HCT116 (cell line): ENCODE data around the gene PGPEP1. TPM values are rescaled to one million over a fixed set of nuclear protein-coding genes. Genes with fewer than 3 reads are reported as not detected.
A peak's percentile ranks its signal among the peaks of the same experiment; 100 is the strongest.

Source experiments
- ATAC-seq: fragments of 200-7000 bp; cut with Tn5 transposase; 2 replicates; pipeline ENCODE4 v1.9.1; 2020; ENCODE audit warnings: mild to moderate bottlenecking, moderate library complexity
- BruUV-seq: library from RNA; stranded (reverse); fragments of 400-500 nt; replicated peaks from 2 replicates; lab custom pipeline; 2021; lab: Mats Ljungman, UMichigan
- CTCF ChIA-PET: fragments of 300-600 bp; sonication (Branson Sonifier 250); formaldehyde crosslinking; loops from one replicate; lab custom pipeline; 2021; ENCODE audit warnings: antibody characterized with exemption; lab: Charles Lee
- POLR2A ChIA-PET: fragments of 300-600, 350-600 bp; sonication (Branson Sonifier 250); formaldehyde crosslinking; loops from one replicate; lab custom pipeline; 2021; ENCODE audit warnings: antibody characterized with exemption; lab: Charles Lee
- RAD21 ChIA-PET, 2 experiments: fragments of 300-600 bp; sonication (Branson Sonifier 250); formaldehyde crosslinking; loops; one replicate each; lab custom pipeline; 2023; ENCODE audit warnings: low total read pairs in 2 of 2; ENCODE audit not compliant: uncharacterized antibody in 2 of 2, unreplicated experiment in 2 of 2, low non-redundant PET in 1 of 2; lab: Charles Lee
- DNase-seq: peaks from one replicate; pipeline ENCODE4 v3.0.0-alpha.2; 2010; ENCODE audit warnings: low read depth, low spot score
- H2AFZ ChIP-seq: fragments of 200-600 bp; shearing (Covaris generic), sonication (generic); 2 replicates; pipeline ENCODE4 v1.6.1; 2017; ENCODE audit warnings: low read depth, mixed run types, mixed read lengths, antibody characterized with exemption, low read length; ENCODE audit not compliant: poor library complexity, severe bottlenecking
- H3K27ac ChIP-seq: 2 replicates; pipeline ENCODE4 v1.5.1; 2012; ENCODE audit warnings: low read depth, low read length
- H3K27me3 ChIP-seq: fragments of 200-600 bp; sonication (generic); 2 replicates; pipeline ENCODE4 v1.6.1; 2016; ENCODE audit warnings: mixed run types, low read length, mixed read lengths; ENCODE audit not compliant: insufficient read depth
- H3K36me3 ChIP-seq, 2 experiments: fragments of 200-500 bp in 1 of 2; fragments of 200-600 bp in 1 of 2; sonication (Bioruptor generic) in 1 of 2; sonication (generic) in 1 of 2; 2 replicates each; pipeline versions ENCODE4 v1.5.1 to v1.6.1; 2014 to 2016; ENCODE audit warnings: low read length in 2 of 2, inconsistent platforms in 1 of 2, mixed read lengths in 1 of 2, mixed run types in 1 of 2; ENCODE audit not compliant: insufficient read depth in 2 of 2, control insufficient read depth in 1 of 2
- H3K4me1 ChIP-seq, 2 experiments: fragments of 200-600 bp in 1 of 2; sonication (generic) in 1 of 2; 2 replicates each; pipeline versions ENCODE4 v1.5.1 to v1.6.1; 2012 to 2017; ENCODE audit warnings: low read length in 2 of 2, inconsistent platforms in 1 of 2, mild to moderate bottlenecking in 1 of 2, mixed read lengths in 1 of 2, mixed run types in 1 of 2, moderate library complexity in 1 of 2; ENCODE audit not compliant: insufficient read depth in 2 of 2, control insufficient read depth in 1 of 2
- H3K4me2 ChIP-seq: fragments of 200-600 bp; sonication (generic); 2 replicates; pipeline ENCODE4 v1.6.1; 2017; ENCODE audit warnings: mixed run types, low read length, mixed read lengths
- H3K4me3 ChIP-seq, 2 experiments: fragments of 200-600 bp in 1 of 2; sonication (generic) in 1 of 2; replicated peaks in 1 of 2; 2 replicates each; pipeline ENCODE4 v1.5.1; 2011 to 2016; ENCODE audit warnings: low read length in 2 of 2, control low read depth in 1 of 2, low read depth in 1 of 2, mild to moderate bottlenecking in 1 of 2, mixed read lengths in 1 of 2, mixed run types in 1 of 2
- H3K79me2 ChIP-seq: fragments of 200-600 bp; sonication (generic); 2 replicates; pipeline ENCODE4 v1.6.1; 2017; ENCODE audit warnings: mild to moderate bottlenecking, mixed run types, low read length, moderate library complexity, mixed read lengths; ENCODE audit not compliant: insufficient read depth
- H3K9ac ChIP-seq: fragments of 200-600 bp; sonication (generic); 2 replicates; pipeline ENCODE4 v1.6.1; 2016; ENCODE audit warnings: low read length, mixed read lengths
- H3K9me2 ChIP-seq: fragments of 200-600 bp; sonication (generic), shearing (Covaris generic); 2 replicates; pipeline ENCODE4 v1.6.1; 2017; ENCODE audit warnings: mixed run types, mild to moderate bottlenecking, moderate library complexity; ENCODE audit not compliant: insufficient read depth
- H3K9me3 ChIP-seq, 2 experiments: fragments of 200-500 bp in 1 of 2; fragments of 200-600 bp in 1 of 2; sonication (Bioruptor generic) in 1 of 2; sonication (generic) in 1 of 2; 2 replicates each; pipeline ENCODE4 v1.6.1; 2014 to 2017; ENCODE audit warnings: low read length in 2 of 2, mixed read lengths in 2 of 2, inconsistent platforms in 1 of 2, low read depth in 1 of 2, mild to moderate bottlenecking in 1 of 2, mixed run types in 1 of 2, moderate library complexity in 1 of 2; ENCODE audit not compliant: control insufficient read depth in 1 of 2, insufficient read depth in 1 of 2
- H4K20me1 ChIP-seq: fragments of 200-600 bp; sonication (generic), shearing (Covaris generic); 2 replicates; pipeline ENCODE4 v1.6.1; 2017; ENCODE audit warnings: mixed run types, mild to moderate bottlenecking, moderate library complexity; ENCODE audit not compliant: insufficient read depth
- CTCF ChIP-seq, 3 experiments: fragments of 200-600 bp in 1 of 3; sonication (generic) in 1 of 3; IDR thresholded peaks in 2 of 3; conservative IDR thresholded peaks in 1 of 3; 2 replicates each; pipeline ENCODE4 v1.5.1; 2012 to 2017; ENCODE audit warnings: low read depth in 2 of 3, low read length in 2 of 3, antibody characterized with exemption in 1 of 3, borderline replicate concordance in 1 of 3, control low read depth in 1 of 3, mild to moderate bottlenecking in 1 of 3, mixed read lengths in 1 of 3, mixed run types in 1 of 3, moderate library complexity in 1 of 3; ENCODE audit not compliant: insufficient read depth in 1 of 3
- FOSL1 ChIP-seq: IDR thresholded peaks from 2 replicates; pipeline ENCODE4 v1.6.1; 2012; ENCODE audit warnings: low read depth
- RAD21 ChIP-seq: IDR thresholded peaks from 2 replicates; pipeline ENCODE4 v1.6.1; 2012; ENCODE audit warnings: low read depth, mild to moderate bottlenecking
- REST ChIP-seq: IDR thresholded peaks from 2 replicates; pipeline ENCODE4 v1.6.1; 2012; ENCODE audit warnings: low read depth
- TCF7L2 ChIP-seq: IDR thresholded peaks from 2 replicates; pipeline ENCODE4 v1.7.0; 2011; ENCODE audit warnings: borderline replicate concordance, inconsistent platforms; ENCODE audit not compliant: insufficient read depth, insufficient read length; ENCODE audit errors: extremely low read depth
- intact Hi-C: fragments of 100-400 bp; cut with micrococcal nuclease; formaldehyde crosslinking; loops from 2 replicates; pipeline ENCODE4 v1.10.0; 2022
- total RNA-seq: library from RNA; stranded (reverse); gene quantifications from one replicate; pipeline ENCODE4 v1.2.1, GENCODE V29; 2021; ENCODE audit not compliant: unreplicated experiment

The PGPEP1 gene
- total RNA-seq, 1 experiment from 2014 or later: 30.9 TPM

DNA sequence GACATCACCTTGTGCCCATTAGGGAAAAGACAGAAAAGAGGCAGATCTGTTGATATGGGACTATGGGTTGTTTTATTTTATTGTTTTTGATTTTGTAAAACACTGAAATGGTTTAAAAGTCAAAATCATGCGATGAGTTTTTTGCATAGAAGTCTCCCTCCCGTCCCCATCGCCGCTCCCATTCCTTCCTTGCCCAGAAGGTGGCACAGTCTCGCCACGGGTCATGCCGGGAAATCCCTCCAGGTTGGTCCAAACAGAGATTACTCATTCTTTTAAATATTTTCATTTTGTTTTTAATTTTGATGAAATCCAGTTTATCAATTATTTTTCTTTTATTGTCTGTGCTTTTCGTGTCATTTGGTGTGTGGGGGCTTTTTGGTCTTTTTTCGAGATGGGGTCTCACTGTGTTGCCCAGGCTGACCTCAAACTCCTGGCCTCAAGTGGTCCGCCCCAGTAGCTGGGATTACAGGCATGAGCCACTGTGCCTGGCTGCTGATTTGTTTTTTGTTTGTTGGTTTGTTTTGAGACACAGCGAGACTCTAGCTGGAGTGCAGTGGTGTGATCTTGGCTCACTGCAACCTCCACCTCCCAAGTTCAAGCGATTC, 9.2 kb downstream of the PGPEP1 start:
- no peak overlapping the region for H3K27ac ChIP-seq
- H3K9ac ChIP-seq: no peak overlapping the region
- no peak overlapping the region for H2AFZ ChIP-seq
- ATAC-seq: peak; percentile 83
- intact Hi-C loops: loop anchor here (1.0 to 2.0 kb wide), 2 partner anchors 37 to 61 kb away; partner anchors contain the start of gene GDF15
- peaks cover 28 to 37% of the 10 kb centered on the region in 2 experiments for H3K4me1 ChIP-seq
- H3K9me2 ChIP-seq: no peaks in the 10 kb centered on the region
- H3K27me3 ChIP-seq: no peaks in the 10 kb centered on the region
- H3K36me3 ChIP-seq: no peaks in the 10 kb centered on the region
- no peak overlapping the region; the same call in 1 of the 2 replicates for H3K4me2 ChIP-seq
- no peaks in the 10 kb centered on the region for H3K79me2 ChIP-seq
- H3K9me3 ChIP-seq: no peaks in the 10 kb centered on the region
- TF ChIP-seq FOSL1 (no peak), RAD21 (peak; percentile 95), CTCF (IDR thresholded peaks at IDR 0.05 in 2 of 3, conservative IDR thresholded peaks at IDR 0.05 in 1 of 3; ENCODE audit: borderline replicate concordance in 1 of 3, insufficient read depth in 1 of 3, low read depth in 2 of 3, low read length in 2 of 3) (peak; percentile 86 to 93 (median 89); a peak in 5 of 6 replicates), TCF7L2 (no peak)
- H3K4me3 ChIP-seq: no peak overlapping the region
- POLR2A ChIA-PET: interaction anchor here (0.6 to 1.9 kb wide), 8 partner anchors 23 to 70 kb away, joined by 3 to 13 read pairs (median 3); partner anchors contain the start of gene GDF15
- DNase-seq: no peak
- BruUV-seq: no TSS peak
- RAD21 ChIA-PET: interaction anchor here in 1 of 2 experiments (1.7 kb wide), 1 partner anchor 61 kb away, joined by 4 read pairs; no protein-coding TSS in a partner anchor
- no peaks in the 10 kb centered on the region for H4K20me1 ChIP-seq
- CTCF ChIA-PET: interaction anchor here (0.6 to 2.0 kb wide), 14 partner anchors 9 to 90 kb away, joined by 3 to 18 read pairs (median 3); partner anchors contain the start of genes GDF15 and SSBP4

GRCh38 chr19:18350490-18350889, 10.1 kb downstream of the PGPEP1 start:
- intact Hi-C loops: no loop called here
- Histone ChIP-seq H3K9me2 (no peaks in the 10 kb centered on the region), H3K9me3 (no peaks in the 10 kb centered on the region), H3K36me3 (no peaks in the 10 kb centered on the region), H3K4me3 (no peak overlapping the region), H4K20me1 (no peaks in the 10 kb centered on the region), H3K9ac (no peak overlapping the region), H2AFZ (no peak overlapping the region), H3K79me2 (no peaks in the 10 kb centered on the region), H3K4me2 (no peak overlapping the region), H3K27me3 (no peaks in the 10 kb centered on the region), H3K27ac (no peak overlapping the region), H3K4me1 (peaks cover 22 to 29% of the 10 kb centered on the region in 2 experiments)
- RAD21 ChIA-PET: interaction anchor here in 1 of 2 experiments (1.7 kb wide), 1 partner anchor 60 kb away, joined by 4 read pairs; no protein-coding TSS in a partner anchor
- TSS peak; percentile 49 for BruUV-seq
- DNase-seq: no peak
- ATAC-seq: no peak
- TF ChIP-seq REST: no peak
- POLR2A ChIA-PET: interaction anchor here (0.8 to 1.9 kb wide), 3 partner anchors 36 to 39 kb away, joined by 3 to 13 read pairs (median 3); partner anchors contain the start of gene GDF15
- CTCF ChIA-PET: interaction anchor here (0.8 to 2.0 kb wide), 4 partner anchors 30 to 89 kb away, joined by 3 to 18 read pairs (median 6); no protein-coding TSS in a partner anchor
